Prostate gland (tissue), 2 donors: ENCODE results near the gene KIF21A. TPM values are rescaled to one million over a fixed set of nuclear protein-coding genes. Genes with fewer than 3 reads are reported as not detected.

ENCODE experiments used
- DNase-seq: peaks from one replicate; pipeline ENCODE4 v3.0.0-alpha.2; 2019; ENCODE audit warnings: low spot score
- H3K27ac ChIP-seq, 2 donors: fragments of 200-600 bp; sonication (generic); 2 replicates each; pipeline ENCODE4 v1.5.1; 2017 to 2019
- H3K27me3 ChIP-seq: fragments of 200-600 bp; sonication (generic); replicated peaks from 2 replicates; pipeline ENCODE4 v1.5.1; 2019; ENCODE audit not compliant: insufficient read depth
- H3K36me3 ChIP-seq, 2 donors: fragments of 200-600 bp; sonication (generic); 1 replicate in 1 of 2; 2 replicates in 1 of 2; pipeline versions ENCODE4 v1.5.1 to v1.8.1; 2017 to 2019
- H3K4me1 ChIP-seq: fragments of 200-600 bp; sonication (generic); replicated peaks from 2 replicates; pipeline ENCODE4 v1.5.1; 2019
- H3K4me3 ChIP-seq, 2 donors: fragments of 200-600 bp; sonication (generic); 2 replicates each; pipeline ENCODE4 v1.5.1; 2017 to 2019
- H3K9me3 ChIP-seq: fragments of 200-600 bp; sonication (generic); 2 replicates; pipeline ENCODE4 v1.5.1; 2017
- POLR2A ChIP-seq: fragments of 450-650 bp; IDR thresholded peaks from one replicate; pipeline ENCODE4 v1.6.1; 2016; ENCODE audit warnings: antibody characterized with exemption, mild to moderate bottlenecking
- POLR2AphosphoS5 ChIP-seq: sonication (generic); formaldehyde crosslinking; IDR thresholded peaks from one replicate; pipeline ENCODE4 v1.6.1; 2017; ENCODE audit warnings: antibody characterized with exemption
- WGBS: methylation state at CpG from one replicate; pipeline ENCODE4 v1.1.5; 2018; 5-methylcytosine and 5-hydroxymethylcytosine counted together
- intact Hi-C: fragments of 100-400 bp; cut with DNase I; formaldehyde crosslinking; loops from one replicate; pipeline ENCODE4 v1.14.2; 2022
- total RNA-seq, 2 donors: library from RNA; depleted of rRNA; stranded (reverse); fragments of >200 nt; gene quantifications; one replicate each; pipeline ENCODE4 v1.1.0, GENCODE V29; 2016
- TF ChIP-seq, protein P1 (sequence below), 4 experiments: fragments of 200-600 bp in 2 of 4; fragments of 450-650 bp in 2 of 4; sonication (generic) in 2 of 4; IDR thresholded peaks; 1 replicate in 3 of 4; 2 replicates in 1 of 4; pipeline ENCODE4 v1.5.1; 2016 to 2019; ENCODE audit warnings: antibody characterized with exemption in 4 of 4, mild to moderate bottlenecking in 2 of 4, moderate library complexity in 2 of 4

Gene KIF21A
- total RNA-seq, 2 donors from 2014 or later, result 36.2 to 57.9 TPM

DNA sequence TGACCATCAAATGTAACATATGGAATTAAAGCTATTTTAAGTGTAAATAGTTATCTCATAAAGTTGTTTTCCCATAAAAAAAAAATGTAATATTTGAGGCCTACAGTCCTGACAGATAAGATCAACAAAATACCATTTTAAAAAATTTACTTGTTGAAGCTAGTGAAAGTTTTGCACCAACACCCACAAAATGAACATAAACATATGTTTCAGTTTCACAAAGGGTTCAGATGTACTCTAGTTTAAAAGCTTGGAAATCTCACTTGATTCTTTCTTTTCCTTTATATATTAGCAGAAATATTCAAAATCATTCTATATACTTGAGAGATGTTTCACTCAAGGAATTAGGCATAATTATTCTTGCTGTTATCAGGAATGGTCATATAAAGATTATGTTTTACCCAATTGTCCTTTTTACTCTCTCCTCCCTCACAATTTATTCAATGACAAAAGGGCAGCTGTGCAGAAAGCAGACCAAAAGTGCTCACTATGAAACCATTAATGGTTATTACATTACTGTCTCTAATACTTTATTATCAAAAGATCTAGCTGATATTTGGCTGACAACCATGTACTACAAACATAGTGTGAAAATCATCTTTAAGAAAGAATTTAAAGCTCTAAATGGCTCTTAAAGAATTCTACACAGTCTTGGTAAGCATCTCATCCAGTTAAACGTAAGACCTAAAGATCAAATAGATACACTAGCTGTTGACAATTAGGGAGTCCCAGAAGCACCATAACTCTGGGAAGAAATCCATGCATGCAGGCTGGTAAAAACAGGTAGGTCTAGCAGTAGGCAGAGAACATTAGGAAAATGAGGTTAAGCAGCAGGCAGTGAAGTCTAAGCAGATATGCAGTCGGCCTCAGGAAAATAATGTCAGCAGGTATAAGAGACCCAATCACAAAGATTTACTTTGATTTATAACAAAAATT lies 28.8 kb downstream of the KIF21A start:
- TF ChIP-seq, protein P1, sequence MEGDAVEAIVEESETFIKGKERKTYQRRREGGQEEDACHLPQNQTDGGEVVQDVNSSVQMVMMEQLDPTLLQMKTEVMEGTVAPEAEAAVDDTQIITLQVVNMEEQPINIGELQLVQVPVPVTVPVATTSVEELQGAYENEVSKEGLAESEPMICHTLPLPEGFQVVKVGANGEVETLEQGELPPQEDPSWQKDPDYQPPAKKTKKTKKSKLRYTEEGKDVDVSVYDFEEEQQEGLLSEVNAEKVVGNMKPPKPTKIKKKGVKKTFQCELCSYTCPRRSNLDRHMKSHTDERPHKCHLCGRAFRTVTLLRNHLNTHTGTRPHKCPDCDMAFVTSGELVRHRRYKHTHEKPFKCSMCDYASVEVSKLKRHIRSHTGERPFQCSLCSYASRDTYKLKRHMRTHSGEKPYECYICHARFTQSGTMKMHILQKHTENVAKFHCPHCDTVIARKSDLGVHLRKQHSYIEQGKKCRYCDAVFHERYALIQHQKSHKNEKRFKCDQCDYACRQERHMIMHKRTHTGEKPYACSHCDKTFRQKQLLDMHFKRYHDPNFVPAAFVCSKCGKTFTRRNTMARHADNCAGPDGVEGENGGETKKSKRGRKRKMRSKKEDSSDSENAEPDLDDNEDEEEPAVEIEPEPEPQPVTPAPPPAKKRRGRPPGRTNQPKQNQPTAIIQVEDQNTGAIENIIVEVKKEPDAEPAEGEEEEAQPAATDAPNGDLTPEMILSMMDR (IDR thresholded peaks at IDR 0.05), result no peak
- no peak for TF ChIP-seq POLR2A
- TF ChIP-seq POLR2AphosphoS5, result no peak
- DNase-seq, result no peak
- Histone ChIP-seq H3K36me3 (no peaks in the 10 kb centered on the region), H3K27me3 (no peaks in the 10 kb centered on the region), H3K27ac (no peak overlapping the region), H3K4me3 (no peak overlapping the region), H3K9me3 (no peaks in the 10 kb centered on the region), H3K4me1 (no peaks in the 10 kb centered on the region)
- 65% methylated on average over 2 of the region's 2 CpGs for WGBS
- intact Hi-C loops, result no loop called here

DNA sequence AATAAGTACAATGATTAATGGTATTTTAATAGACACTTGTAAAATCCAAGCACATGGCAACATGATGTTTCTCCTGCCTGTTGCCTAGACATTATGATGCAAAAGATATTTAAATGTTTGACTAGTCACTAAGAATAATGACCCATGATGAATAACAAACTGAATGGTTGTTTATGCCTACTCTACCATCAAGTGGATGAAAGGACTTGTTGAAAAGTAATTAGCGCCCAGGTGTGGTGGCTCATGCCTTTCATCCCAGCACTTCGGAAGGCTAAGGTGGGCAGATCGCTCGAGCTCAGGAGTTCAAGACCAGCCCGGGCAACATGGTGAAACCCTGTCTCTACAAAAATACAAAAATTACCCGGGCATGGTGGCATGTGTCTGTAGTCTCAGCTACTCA lies 30.7 kb downstream of the KIF21A start:
- TF ChIP-seq POLR2AphosphoS5 (no peak), POLR2A (no peak)
- TF ChIP-seq, protein P1 (IDR thresholded peaks at IDR 0.05), result no peak
- intact Hi-C loops, result no loop called here
- no peak overlapping the region for H3K4me3 ChIP-seq
- H3K36me3 ChIP-seq, result no peaks in the 10 kb centered on the region
- H3K4me1 ChIP-seq, result no peaks in the 10 kb centered on the region
- no peak for DNase-seq
- no peak overlapping the region for H3K27ac ChIP-seq
- no peaks in the 10 kb centered on the region for H3K9me3 ChIP-seq
- no peaks in the 10 kb centered on the region for H3K27me3 ChIP-seq
- WGBS, result 85% methylated on average over 6 of the region's 6 CpGs

DNA sequence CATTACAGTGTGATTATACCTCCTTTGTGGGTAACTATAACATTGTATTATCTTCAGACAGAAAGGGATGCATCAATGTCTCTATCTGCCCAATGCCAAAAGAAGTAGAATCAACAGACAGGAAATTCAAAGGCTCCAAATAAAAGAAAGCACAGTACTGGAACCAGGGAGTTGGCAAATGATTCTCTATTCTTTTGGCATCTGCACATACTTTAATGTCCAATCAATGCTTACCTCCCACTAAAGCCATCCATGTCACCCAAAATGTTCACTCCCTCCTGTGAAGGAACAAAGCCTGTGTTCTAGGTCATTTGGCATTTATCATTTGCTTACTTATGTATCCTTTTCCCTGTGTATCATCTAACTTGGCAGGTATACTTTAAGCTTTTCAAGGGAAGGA lies 36.7 kb downstream of the KIF21A start:
- Histone ChIP-seq H3K36me3 (no peaks in the 10 kb centered on the region), H3K4me1 (no peaks in the 10 kb centered on the region), H3K4me3 (no peak overlapping the region), H3K27me3 (no peaks in the 10 kb centered on the region), H3K9me3 (no peaks in the 10 kb centered on the region), H3K27ac (no peak overlapping the region)
- TF ChIP-seq POLR2AphosphoS5 (no peak), POLR2A (no peak)
- TF ChIP-seq, protein P1 (IDR thresholded peaks at IDR 0.05), result no peak
- no peak for DNase-seq
- intact Hi-C loops, result no loop called here

DNA sequence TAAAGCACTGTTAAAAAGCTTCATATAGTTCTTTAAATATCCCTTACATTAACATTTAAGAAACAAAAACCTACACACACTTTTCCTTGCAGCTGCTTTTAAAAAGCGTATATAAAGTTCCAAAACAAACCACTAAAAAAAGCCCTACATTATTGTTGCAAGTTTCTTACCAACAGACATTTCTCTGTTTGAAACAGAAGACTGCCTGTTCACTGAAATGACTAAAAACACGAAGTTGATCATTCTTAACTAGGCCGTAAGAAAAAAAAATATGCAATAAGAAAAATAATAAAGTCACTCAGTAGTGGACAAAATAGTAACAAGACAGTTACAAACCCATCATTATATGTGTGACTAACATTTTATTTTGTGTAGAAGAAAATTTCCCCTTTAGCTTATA lies 37.3 kb downstream of the KIF21A start:
- intact Hi-C loops, result no loop called here
- Histone ChIP-seq H3K9me3 (no peaks in the 10 kb centered on the region), H3K4me3 (no peak overlapping the region), H3K27me3 (no peaks in the 10 kb centered on the region), H3K27ac (no peak overlapping the region), H3K4me1 (no peaks in the 10 kb centered on the region), H3K36me3 (no peaks in the 10 kb centered on the region)
- no peak for TF ChIP-seq POLR2AphosphoS5
- WGBS, result 65% methylated on average over 3 of the region's 3 CpGs
- DNase-seq, result no peak

DNA sequence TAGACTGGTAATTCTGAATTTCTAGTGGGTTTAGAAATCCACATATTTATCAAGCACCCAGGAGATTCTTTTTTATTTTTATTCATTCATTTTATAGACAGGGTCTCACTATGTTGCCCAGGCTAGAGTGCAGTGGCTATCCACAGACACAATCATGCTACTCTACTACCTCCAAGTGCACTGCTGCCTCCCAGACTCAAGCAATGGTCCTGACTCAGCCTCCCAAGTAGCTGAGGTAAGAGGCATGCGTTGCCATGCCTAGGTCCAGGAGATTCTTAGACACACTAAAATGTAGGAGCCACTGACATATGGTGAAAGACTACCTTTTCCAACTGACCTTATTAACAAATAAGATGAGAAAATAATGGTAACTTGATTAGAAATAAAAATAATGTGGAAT lies 38.9 kb downstream of the KIF21A start:
- no peak for DNase-seq
- WGBS, result 95% methylated on average over 1 of the region's 1 CpG
- intact Hi-C loops, result no loop called here

More for the DNA sequence above, 38.9 kb downstream of the KIF21A start:
- no peaks in the 10 kb centered on the region for H3K9me3 ChIP-seq
- no peaks in the 10 kb centered on the region for H3K36me3 ChIP-seq
- no peak overlapping the region for H3K4me3 ChIP-seq
- H3K27ac ChIP-seq, result no peak overlapping the region
- no peaks in the 10 kb centered on the region for H3K27me3 ChIP-seq
- no peaks in the 10 kb centered on the region for H3K4me1 ChIP-seq
- TF ChIP-seq POLR2AphosphoS5 (no peak), POLR2A (no peak)
- TF ChIP-seq, protein P1 (IDR thresholded peaks at IDR 0.05), result no peak
